Endothelial cell of hepatic sinusoid (primary cell): ENCODE data around the gene FBXL3.
"Not testable (repeated sequence)": the region's sequence is repeated elsewhere in the genome, so short reads cannot be mapped to it uniquely, and the experiment has no call there.

Experiments
- in situ Hi-C: cut with HindIII; loops from 2 replicates; pipeline ENCODE4 v1.10.0; 2017; ENCODE audit warnings: low sequenced_read_pairs

FBXL3 gene

DNA sequence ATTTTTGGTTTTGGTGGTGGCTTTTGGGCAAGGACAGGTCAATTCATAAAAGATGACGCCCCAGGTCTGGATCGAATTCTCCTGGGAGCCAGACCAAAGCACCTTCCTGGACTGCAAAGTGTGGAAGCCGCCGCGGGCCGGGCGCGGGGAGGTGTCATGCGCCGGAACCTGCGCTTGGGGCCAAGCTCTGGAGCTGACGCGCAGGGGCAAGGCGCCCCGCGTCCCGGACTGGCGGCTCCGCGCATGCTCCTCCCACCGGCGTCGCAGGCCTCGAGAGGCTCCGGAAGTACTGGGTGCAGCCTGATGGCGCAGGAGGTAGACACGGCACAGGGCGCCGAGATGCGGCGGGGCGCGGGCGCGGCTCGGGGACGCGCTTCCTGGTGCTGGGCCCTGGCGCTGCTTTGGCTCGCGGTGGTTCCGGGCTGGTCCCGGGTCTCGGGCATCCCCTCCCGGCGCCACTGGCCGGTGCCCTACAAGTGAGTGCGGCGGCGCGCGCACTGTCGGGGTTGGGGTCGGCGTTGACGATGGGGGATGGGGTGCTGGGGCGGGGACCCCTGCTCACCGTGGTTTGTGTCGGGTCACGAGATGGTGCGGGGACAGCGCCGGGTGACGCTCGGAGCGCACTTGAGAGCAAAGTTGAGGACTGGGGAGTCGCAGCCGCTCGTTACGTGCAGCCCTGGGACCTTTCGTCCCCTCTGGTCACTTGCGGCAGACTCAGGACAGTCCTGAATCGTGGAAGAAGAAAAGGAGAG is 35.0 kb downstream of the FBXL3 start, which contains the start of gene CLN5:
Gene CLN5, plus strand, starts transcription at position 286 of the 752 bp plus-strand sequence. Its CDS starts 18 bp downstream, at position 304.
- in situ Hi-C loops: no loop called here

DNA sequence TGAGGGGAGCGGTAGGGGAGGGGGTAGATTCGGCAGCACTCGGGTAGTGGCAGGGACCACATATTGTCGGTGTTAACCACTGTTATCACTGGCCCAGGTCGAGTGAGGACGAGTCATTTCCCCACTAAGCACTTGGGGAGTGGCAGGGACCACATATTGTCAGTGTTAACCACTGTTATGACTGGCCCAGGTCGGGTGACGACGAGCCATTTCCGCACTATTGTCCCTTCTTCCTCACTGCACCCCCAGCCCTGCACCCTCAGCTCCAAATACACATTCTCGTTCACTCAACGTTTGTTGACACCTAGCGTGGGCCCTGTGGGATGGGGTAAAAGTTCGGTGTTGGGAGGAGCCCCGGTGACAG is 35.5 kb downstream of the FBXL3 start:
- in situ Hi-C loops: no loop called here

DNA sequence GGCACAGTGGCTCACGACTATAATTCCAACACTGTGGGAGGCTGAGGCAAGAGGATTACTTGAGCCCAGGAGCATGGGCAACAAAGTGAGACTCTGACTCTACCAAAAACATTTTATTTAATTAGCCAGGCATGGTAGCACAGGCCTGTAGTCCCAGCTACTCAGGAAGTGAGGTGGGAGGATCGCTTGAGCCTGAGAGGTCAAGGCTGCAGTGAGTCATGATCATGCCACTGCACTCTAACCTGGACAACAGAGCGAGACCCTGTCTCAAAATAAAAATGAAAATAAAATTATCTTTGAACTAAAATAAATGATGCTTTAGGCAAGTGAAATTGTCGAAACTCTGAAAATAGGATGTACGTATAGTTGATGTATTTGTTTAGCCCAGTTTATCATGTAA is 43.3 kb downstream of the FBXL3 start:
- in situ Hi-C loops: no loop called here

DNA sequence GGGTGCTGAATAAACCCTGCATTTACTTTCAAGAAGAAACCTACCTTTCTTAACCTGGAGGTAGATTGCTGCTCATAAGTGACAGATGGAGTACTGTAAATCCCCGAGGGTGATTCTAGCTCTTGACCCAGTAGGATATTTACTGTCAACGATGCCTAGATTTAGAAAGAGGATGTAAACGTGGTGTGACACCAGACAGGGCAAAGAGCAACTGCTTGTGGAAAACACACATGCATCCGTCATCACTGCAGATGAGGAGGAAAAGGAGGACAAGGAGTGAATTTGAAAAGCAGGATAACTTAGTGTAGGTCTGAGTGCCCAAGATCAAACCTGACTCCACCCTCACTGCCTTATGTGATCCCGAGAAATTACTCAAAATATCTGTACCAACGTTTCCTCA is 44.9 kb downstream of the FBXL3 start:
- in situ Hi-C loops: no loop called here

DNA sequence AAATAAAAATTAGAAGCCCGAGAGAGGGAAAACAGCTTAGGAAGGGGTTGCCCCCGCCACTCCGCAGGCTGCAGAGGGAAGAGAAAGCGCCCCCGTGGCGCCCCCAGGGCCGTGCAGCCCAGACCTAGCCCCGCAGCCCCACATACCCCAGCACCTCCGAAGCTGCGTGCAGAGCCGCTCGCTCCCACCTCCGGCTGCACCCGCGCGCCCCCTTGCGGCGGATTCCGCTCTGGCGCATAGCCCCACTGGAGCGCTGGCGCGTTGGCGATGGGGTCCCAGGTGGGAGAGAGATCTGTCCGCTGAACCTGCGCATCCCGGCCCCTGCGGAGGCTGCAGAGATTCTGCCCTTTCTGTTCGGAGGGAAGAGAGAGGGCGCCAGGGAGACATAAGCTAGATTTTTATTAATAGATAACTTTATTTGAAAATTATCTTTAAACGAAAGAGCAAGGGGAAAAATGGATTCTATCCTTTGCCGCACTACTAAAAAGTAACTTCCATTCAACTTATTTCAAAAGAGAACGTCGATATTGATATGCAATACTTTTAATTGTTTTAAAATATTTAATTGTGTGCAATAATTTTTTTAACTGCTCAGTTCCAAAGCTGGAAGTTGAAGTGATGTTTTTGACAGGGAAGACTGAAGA is 46.8 kb downstream of the FBXL3 start:
- in situ Hi-C loops: no loop called here

DNA sequence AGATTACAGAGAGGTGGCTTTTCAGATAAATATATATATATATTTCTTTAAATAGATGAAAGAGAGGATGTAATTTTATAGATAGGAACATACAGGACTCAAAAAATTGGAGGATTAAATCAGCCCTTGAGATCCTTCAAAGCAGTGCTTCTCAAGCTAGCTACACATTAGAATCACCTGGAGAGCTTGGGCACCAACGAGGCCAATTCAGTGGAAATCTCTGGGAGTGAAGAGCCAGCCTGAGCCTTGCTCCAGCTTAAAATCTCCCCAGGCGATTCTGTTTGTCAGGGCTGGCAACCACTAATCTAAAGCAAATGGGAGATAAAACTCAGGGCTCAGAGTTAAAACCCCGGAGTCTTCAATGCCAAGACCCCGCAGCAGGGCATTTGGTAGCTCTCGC is 50.0 kb downstream of the FBXL3 start:
- in situ Hi-C loops: no loop called here

DNA sequence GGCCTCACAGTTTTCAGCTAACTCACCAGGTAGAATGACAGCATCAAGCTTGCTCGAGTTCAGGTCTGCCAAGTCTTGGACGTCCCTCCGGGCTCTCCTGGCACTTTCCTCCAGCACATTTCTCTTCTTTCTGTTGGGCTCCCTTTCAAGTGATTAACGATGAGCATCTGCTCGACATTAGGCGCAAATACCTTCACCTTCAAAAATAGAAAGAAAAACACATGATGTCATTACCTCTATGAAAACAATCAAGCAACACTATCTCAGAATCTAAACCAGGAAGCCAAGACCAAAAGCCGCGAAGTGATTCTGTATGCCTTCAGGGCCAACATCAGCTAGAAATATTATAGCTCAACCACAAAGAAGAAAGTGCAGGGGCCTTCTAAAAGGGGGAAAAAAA is 50.5 kb downstream of the FBXL3 start:
- in situ Hi-C loops: no loop called here

DNA sequence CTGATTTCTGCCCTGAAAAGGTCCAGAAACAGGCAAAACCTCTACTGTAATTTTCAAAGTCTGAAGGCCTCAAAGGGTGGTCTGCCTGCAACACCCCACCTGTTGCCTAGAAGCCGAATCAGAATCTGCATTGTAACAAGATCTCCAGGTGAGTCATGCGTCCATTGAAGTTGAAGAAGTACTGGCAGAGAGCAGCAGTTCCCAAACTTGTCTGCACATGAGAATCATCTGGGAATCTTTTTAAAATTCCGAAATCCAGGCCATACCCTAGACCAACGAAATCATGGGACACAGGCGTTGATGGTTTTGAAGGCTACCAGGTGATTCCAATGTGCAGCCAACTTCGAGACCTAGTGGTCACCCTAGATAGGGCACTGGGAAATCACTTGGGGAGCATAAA is 51.1 kb downstream of the FBXL3 start:
- in situ Hi-C loops: no loop called here

DNA sequence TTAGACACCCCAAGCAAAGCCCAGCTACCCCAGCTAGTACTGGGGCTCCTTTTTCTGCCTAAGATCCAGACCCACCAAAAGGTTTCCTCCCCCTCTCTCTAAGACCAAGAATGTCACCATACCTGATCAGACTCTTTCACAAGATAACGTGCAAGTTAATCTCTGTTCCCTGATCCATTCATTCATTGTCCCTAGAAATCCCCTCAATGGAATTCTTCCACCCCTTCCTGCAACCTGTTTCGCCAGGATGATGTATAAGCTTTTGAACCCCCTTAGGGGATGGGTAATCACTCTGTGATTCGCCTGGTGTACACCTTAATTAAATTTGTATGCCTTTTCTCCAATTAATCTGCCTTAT is 52.4 kb downstream of the FBXL3 start:
- in situ Hi-C loops: no loop called here

DNA sequence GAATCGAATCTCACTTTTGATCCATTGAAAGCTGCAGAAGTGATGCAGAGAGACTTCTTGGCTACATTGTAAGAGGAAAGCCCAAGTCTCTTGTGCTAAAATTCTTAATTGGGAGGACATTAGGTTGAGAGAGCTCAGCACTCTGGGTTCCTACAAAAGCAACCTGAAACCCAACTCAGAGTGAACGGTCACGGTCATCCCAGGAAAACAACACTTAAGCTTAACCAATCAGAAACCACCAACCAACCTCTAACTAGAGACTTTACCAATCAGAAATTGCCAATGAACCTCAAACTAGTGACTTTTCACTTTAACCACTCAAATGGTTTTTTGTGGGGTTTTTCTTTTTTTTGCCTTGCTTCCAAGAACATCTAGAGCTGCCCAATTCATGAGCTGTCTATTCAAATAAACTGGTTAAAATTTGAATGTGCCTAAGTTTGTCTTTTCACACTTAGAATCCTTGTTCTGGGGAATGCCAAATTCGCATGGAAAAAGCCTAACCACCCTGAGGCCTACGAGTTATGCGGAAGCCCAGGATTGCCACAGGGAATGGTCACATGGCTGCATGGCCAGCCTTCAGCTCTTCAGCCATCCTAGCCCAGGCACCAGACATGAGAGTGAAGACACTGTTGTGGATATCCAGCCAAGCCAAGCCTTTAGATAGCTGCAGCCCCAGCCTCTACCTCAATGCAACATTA is 52.9 kb downstream of the FBXL3 start:
- in situ Hi-C loops: no loop called here

DNA sequence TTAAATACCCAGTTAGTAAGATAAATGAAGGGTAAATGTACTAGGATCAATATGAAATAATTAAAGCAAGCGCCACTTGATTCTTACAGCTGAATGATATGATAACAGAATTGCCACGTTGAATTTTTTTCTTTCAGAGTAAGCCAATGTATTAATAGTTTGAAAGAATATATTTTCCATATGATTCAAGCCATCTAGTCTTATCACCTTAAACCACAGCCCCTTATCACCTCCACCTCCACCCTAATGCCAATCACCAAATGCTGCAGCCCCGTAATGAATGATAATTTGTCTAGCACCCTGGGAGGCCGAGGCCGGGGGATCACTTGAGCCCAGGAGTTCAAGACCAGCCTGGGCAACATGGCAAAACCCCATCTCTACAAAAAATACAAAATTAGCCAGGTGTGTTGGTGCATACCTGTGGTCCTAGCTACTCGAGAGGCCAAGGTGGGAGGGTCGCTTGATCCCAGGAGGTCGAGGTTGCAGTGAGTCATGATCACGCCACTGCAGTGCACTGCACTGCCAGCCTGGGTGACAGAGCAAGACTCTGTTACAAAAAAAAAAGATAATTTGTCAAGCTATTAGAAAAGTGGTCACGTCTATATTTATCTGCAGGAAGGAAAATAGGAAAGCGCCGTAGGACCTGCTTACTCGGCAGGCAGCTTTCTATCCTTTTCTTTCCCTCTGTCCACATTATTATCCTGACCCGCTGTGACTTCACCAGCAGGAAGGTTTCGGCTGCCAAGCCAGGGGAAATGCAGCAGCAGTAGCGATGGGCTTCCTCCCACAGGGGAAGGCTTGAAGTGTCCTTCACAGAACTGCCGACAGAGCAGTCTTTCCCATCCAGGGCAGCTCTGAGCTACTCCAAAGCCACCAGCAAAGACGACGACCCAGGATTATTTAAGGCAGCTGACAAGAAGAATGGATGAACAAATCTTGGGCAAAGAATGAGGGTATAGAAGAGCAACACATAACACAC is 54.8 kb downstream of the FBXL3 start:
- in situ Hi-C loops: no loop called here

DNA sequence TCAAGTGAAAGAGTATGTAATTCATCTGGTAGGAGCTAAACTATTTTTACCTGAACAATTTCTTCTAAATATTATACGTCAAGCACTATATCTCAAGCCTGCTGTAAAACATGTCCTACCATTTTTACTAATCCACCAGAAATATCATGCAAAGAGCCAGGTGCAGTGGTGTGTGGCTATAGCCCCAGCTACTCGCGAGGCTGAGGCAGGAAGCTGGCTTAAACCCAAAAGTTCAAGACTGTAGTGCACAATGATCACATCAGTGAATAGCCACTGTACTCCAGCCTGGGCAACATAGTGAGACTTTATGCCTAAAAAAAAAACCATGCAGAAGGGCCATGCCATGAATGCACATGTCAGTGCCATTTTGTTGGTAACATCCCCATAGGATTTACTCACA is 55.7 kb downstream of the FBXL3 start:
- in situ Hi-C loops: no loop called here

DNA sequence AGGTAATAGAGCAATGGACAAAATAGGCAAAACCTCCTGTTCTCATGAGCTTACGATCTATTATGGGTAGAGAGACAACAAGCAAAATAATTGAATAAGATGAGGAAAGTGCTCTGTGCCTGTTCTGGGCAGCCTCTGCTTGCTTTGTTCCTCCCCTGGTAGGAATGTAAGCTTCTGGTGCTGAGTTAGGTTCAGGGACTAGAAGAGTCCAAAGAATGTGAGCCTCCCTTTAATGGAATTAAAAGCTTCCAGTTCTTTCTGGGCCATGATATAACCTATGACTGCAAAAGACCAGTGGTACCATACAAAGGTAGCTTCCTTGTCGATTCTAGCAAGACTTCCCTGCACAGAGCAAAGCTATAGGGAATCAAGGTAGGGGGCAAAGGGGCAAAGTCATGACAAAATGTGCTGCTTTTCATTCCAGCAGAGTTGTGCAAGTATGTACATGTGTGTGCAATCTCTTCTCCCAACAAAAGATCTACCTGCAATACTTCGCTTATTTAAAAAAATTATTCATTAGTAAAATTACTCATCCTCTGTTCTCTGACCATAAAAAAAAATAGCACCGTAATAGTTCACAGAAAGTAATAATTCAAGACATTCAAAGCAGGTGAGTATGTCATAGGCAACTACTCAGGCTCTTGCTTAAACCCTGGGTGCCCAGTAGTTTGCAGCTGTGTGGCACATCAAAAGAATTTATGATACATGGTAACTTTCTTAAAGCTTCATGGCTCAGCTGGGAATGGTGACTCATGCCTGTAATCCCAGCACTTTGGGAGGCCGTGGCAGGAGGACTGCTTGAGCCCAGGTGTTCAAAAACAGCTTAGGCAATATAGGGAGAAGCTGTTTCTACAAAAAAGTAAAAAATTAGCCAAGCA is 57.2 kb downstream of the FBXL3 start:
- in situ Hi-C loops: no loop called here

DNA sequence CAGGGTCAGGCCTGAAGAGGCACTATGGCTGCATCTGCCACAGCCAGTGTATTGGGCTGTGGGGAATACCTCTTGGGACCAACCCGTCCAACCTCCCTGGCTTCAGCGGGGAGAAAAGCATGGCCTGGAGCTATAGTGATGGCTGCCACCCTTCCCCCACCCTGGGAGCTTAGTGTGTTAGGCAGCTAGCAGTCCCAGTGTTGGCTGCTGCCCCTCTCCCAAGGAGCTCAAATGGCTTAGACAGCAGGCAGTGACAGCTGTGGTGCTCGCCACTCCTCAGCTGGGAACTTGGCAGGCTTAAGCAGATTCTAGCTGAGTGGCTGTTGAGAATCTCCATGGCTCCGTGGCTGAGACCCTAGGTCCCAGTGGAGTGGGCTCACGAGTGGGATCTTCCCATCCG is 58.9 kb downstream of the FBXL3 start:
- in situ Hi-C loops: no loop called here

DNA sequence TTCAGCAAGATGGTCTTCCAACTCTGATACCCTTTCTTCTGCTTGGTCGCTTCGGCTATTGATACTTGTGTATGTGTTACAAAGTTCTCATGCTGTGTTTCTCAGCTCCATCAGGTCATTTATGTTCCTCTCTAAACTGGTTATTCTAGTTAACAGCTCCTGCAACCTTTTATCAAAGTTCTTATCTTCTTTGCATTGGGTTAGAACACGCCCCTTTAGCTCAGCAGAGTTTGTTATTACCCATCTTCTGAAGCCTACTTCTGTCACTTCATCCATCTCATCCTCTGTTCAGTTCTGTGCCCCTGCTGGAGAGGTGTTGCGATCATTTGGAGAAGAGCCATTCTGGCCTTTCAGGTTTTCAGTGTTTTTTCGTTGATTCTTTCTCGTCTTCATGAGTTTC is 59.9 kb downstream of the FBXL3 start:
- in situ Hi-C loops: no loop called here

DNA sequence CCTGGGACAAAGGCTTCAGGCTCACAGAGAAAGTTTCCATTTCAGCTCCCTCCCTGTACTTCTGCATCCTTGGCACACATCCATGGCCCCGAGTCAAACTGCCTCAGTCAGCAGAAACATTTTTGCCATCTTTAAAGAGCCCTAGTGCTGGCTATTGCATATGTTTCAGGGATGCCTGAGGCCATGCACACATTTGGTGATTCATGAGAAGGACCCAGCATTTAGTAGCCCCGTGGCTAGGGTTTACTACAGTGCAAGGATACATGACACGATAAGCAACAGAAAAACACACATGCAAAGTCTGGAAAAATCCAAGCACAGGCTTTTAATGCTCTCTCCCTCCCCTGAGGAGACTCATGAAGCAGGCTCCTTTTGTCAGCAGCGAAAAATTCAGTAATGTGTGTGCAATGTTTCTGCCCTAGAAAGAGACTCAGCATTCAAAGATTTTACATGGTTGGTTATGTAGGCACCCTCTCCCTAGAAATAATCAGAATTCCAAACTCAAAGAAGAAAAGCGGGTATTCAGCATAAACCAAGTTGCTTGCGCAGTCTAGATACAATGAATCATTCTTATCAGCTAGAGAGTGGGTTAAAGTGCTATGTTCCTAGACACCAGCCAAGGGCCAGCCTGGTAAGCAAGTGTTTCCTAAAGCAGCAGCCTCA is 61.1 kb downstream of the FBXL3 start:
- in situ Hi-C loops: no loop called here

DNA sequence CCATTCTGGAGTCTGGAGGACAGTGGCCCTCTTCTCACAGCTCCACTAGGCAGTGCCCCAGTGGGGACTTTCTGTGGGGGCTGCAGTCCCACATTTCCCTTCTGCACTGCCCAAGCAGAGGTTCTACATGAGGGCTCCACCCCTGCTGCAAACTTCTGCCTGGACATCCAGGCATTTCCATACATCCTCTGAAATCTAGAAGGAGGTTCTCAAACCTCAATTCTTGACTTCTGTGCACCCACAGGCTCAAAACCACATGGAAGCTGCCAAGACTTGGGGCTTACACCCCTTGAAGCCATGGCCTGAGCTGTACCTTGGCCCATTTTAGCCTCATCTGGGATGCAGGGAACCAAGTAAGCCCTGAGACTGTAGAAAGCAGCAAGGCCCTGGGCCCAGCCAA is 67.2 kb downstream of the FBXL3 start:
- in situ Hi-C loops: not testable (repeated sequence)

DNA sequence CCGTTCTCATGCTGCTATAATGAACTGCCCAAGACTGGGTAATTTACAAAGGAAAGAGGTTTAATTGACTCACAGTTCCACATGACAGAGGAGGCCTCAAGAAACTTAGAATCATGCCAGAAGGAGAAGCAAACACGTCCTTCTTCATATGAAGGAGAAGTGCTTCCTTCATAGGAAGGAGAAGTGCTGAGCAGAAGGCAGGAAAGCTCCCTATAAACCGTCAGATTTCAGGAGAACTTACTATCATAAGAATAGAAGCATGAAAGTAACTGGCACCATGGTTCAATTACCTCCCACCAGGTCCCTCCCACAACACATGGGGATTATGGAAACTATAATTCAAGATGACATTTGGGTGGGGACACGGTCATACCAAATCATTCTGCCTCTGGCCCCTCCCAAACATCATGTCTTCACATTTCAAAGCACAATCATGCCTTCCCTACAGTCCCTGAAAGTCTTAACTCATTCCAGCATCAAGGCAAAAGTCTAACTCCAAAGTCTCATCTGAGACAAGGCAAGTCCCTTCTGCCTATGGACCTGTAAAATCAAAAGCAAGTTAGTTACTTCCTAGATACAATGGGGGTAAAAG is 68.0 kb downstream of the FBXL3 start:
- in situ Hi-C loops: no loop called here

DNA sequence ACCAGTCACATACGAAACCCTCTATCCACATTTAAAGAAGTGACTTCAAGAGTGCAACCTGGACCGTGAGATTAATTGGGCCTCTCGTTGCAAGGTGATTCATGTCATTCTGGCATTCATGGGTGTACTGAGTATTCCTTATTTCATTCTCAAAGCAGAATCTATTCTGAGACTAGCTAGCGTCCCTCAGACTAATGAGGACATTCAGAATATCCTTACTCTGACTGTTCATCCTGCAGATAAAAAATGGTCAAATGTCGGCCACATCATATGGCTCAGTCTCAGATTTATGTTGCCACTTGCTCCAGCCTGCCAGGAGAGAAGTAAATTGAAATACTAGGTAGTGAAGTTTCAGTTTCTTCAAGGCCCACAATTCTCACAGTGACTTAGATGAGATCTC is 71.3 kb downstream of the FBXL3 start:
- in situ Hi-C loops: no loop called here
